SU-DHL-6 (cell line): ENCODE measurements around the gene TCP11.

Source experiments
- H2AFZ ChIP-seq: fragments of 200-600 bp; sonication (generic); 2 replicates; pipeline ENCODE4 v1.6.1; 2014; ENCODE audit warnings: low read depth, mild to moderate bottlenecking, moderate library complexity, mixed read lengths, antibody characterized with exemption, low read length; ENCODE audit not compliant: severe bottlenecking
- H3F3A ChIP-seq: fragments of 200-600 bp; shearing (Covaris generic); 2 replicates; pipeline ENCODE4 v1.6.0; 2016; ENCODE audit warnings: antibody characterized with exemption, mild to moderate bottlenecking; ENCODE audit not compliant: insufficient read depth
- H3K27ac ChIP-seq: fragments of 200-600 bp; sonication (generic); 2 replicates; pipeline ENCODE4 v1.5.1; 2016; ENCODE audit warnings: low read depth, mild to moderate bottlenecking, low read length, moderate library complexity, mixed read lengths
- H3K27me3 ChIP-seq: fragments of 200-600 bp; sonication (generic), shearing (Covaris generic); 2 replicates; pipeline ENCODE4 v1.6.0; 2014; ENCODE audit warnings: mild to moderate bottlenecking, low read length
- H3K36me3 ChIP-seq: fragments of 200-600 bp; sonication (generic); 2 replicates; pipeline ENCODE4 v1.6.1; 2014; ENCODE audit warnings: mild to moderate bottlenecking, low read length, mixed read lengths
- H3K4me2 ChIP-seq: fragments of 300-600, 200-600 bp; shearing (Covaris generic), sonication (generic); 2 replicates; pipeline ENCODE4 v1.6.0; 2014; ENCODE audit warnings: low read length, low read depth, mild to moderate bottlenecking; ENCODE audit not compliant: poor library complexity, severe bottlenecking
- H3K4me3 ChIP-seq: fragments of 200-600 bp; sonication (generic); 2 replicates; pipeline ENCODE4 v1.5.1; 2014; ENCODE audit warnings: antibody characterized with exemption, low read length, mild to moderate bottlenecking, mixed read lengths; ENCODE audit not compliant: insufficient read depth, poor library complexity, severe bottlenecking
- H3K79me2 ChIP-seq: fragments of 200-600 bp; sonication (generic); 2 replicates; pipeline ENCODE4 v1.6.1; 2014; ENCODE audit warnings: mild to moderate bottlenecking, low read length, moderate library complexity; ENCODE audit not compliant: insufficient read depth
- H3K9ac ChIP-seq: fragments of 200-600 bp; sonication (generic); 2 replicates; pipeline ENCODE4 v1.7.0; 2014; ENCODE audit warnings: mild to moderate bottlenecking, low read length
- H3K9me2 ChIP-seq: fragments of 200-600 bp; sonication (generic); replicated peaks from 2 replicates; pipeline ENCODE4 v1.6.1; 2014; ENCODE audit warnings: low read length; ENCODE audit not compliant: insufficient read depth
- H3K9me3 ChIP-seq: fragments of 200-600 bp; sonication (generic); 2 replicates; pipeline ENCODE4 v1.6.1; 2014; ENCODE audit warnings: low read length, mixed read lengths; ENCODE audit not compliant: insufficient read depth
- H4K20me1 ChIP-seq: fragments of 200-600 bp; sonication (generic); 2 replicates; pipeline ENCODE4 v1.6.1; 2014; ENCODE audit warnings: low read depth, mild to moderate bottlenecking, antibody characterized with exemption, low read length, moderate library complexity, mixed read lengths
- CTCF ChIP-seq: fragments of 200-600 bp; sonication (generic); IDR thresholded peaks from one replicate; pipeline ENCODE4 v1.5.1; 2017; ENCODE audit warnings: antibody characterized with exemption, mild to moderate bottlenecking, low read length, moderate library complexity; ENCODE audit not compliant: insufficient read depth, poor library complexity, severe bottlenecking
- EZH2phosphoT487 ChIP-seq: fragments of 200-600 bp; sonication (generic), shearing (Covaris generic); conservative IDR thresholded peaks from 2 replicates; pipeline ENCODE4 v1.6.1; 2018; ENCODE audit warnings: mild to moderate bottlenecking, antibody characterized with exemption, low read length, moderate library complexity, mixed read lengths

The TCP11 gene

GRCh38 chr6:35082733-35083403, 58.3 kb downstream of the TCP11 start:
- no peak overlapping the region for H3K4me3 ChIP-seq
- no peak overlapping the region for H3K27ac ChIP-seq
- no peaks in the 10 kb centered on the region for H3K9me2 ChIP-seq
- no peaks in the 10 kb centered on the region for H4K20me1 ChIP-seq
- no peaks in the 10 kb centered on the region for H3K36me3 ChIP-seq
- no peak overlapping the region for H3K9ac ChIP-seq
- no peaks in the 10 kb centered on the region for H3K79me2 ChIP-seq
- H3F3A ChIP-seq: no peaks in the 10 kb centered on the region
- H3K9me3 ChIP-seq: no peaks in the 10 kb centered on the region
- no peaks in the 10 kb centered on the region for H3K27me3 ChIP-seq
- H2AFZ ChIP-seq: no peak overlapping the region
- no peak overlapping the region for H3K4me2 ChIP-seq
- no peak for TF ChIP-seq CTCF

- no peak overlapping the region for H3K4me3 ChIP-seq
- no peaks in the 10 kb centered on the region for H3K79me2 ChIP-seq
- H3K27ac ChIP-seq: no peak overlapping the region
- no peaks in the 10 kb centered on the region for H3K27me3 ChIP-seq
- no peak overlapping the region for H3K4me2 ChIP-seq
- H3K36me3 ChIP-seq: no peaks in the 10 kb centered on the region
- H3K9me3 ChIP-seq: no peaks in the 10 kb centered on the region
- H2AFZ ChIP-seq: no peak overlapping the region
- H3K9me2 ChIP-seq: no peaks in the 10 kb centered on the region
- H4K20me1 ChIP-seq: no peaks in the 10 kb centered on the region
- H3K9ac ChIP-seq: no peak overlapping the region
- H3F3A ChIP-seq: no peaks in the 10 kb centered on the region
- TF ChIP-seq CTCF: no peak
- no peak for TF ChIP-seq EZH2phosphoT487
These were observed 59.0 kb downstream of the TCP11 start for GRCh38 chr6:35082046-35082732.

DNA sequence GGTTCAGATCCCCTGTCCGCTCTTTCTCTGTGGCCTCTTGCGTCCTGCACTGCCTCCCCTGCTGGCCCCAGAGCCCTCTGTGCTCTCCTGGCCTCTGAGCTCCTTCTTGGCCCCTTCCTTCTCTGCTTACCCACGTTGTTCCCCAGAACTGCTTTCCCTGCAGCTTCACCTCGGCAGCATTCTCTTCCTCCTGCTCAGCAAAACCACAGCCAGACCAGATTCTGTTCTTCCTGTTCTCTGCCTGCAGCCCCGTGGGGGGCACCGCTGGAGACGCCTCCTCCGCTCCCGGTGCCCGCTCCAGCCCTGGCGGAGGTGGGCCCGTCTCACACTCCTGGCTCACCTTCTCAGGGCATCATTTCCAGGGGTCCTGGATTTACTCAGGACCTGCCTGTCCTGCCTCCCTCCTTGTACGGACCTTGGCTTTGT, 59.7 kb downstream of the TCP11 start:
- no peak overlapping the region for H3K4me3 ChIP-seq
- H3K79me2 ChIP-seq: no peaks in the 10 kb centered on the region
- no peaks in the 10 kb centered on the region for H3K36me3 ChIP-seq
- no peak overlapping the region for H3K4me2 ChIP-seq
- no peak overlapping the region for H3K27ac ChIP-seq
- H3K9me3 ChIP-seq: no peaks in the 10 kb centered on the region
- no peaks in the 10 kb centered on the region for H3F3A ChIP-seq
- H3K27me3 ChIP-seq: no peaks in the 10 kb centered on the region
- H3K9me2 ChIP-seq: no peaks in the 10 kb centered on the region
- no peak overlapping the region for H3K9ac ChIP-seq
- H2AFZ ChIP-seq: no peak overlapping the region
- TF ChIP-seq EZH2phosphoT487: no peak
- no peak for TF ChIP-seq CTCF
- no peaks in the 10 kb centered on the region for H4K20me1 ChIP-seq
